PC-9 (cell line): Measurements from ENCODE around the gene MFAP1. TPM values are rescaled to one million over a fixed set of nuclear protein-coding genes. Genes with fewer than 3 reads are reported as not detected.

Experiments used
- BruUV-seq: library from RNA; stranded (reverse); fragments of 400-500 nt; replicated peaks from 2 replicates; lab custom pipeline; 2021; lab: Mats Ljungman, UMichigan
- CTCF ChIA-PET: fragments of 300-600 bp; sonication (Branson Sonifier 250); formaldehyde crosslinking; loops from one replicate; lab custom pipeline; 2022; ENCODE audit warnings: antibody characterized with exemption; lab: Charles Lee
- POLR2A ChIA-PET: fragments of 300-600 bp; sonication (Branson Sonifier 250); formaldehyde crosslinking; loops from one replicate; lab custom pipeline; 2022; ENCODE audit warnings: antibody characterized with exemption; ENCODE audit not compliant: unreplicated experiment; lab: Charles Lee
- DNase-seq, 2 experiments: peaks; one replicate each; pipeline versions ENCODE4 v3.0.0 to v3.0.0-alpha.2; 2015 to 2022; ENCODE audit warnings: mixed read lengths in 1 of 2
- H2AFZ ChIP-seq: fragments of 200-600 bp; sonication (generic); 2 replicates; pipeline ENCODE4 v1.8.1; 2017; ENCODE audit warnings: antibody characterized with exemption
- H3F3A ChIP-seq: fragments of 200-600 bp; sonication (generic); 2 replicates; pipeline ENCODE4 v1.8.1; 2017; ENCODE audit warnings: antibody characterized with exemption, mild to moderate bottlenecking, low read depth; ENCODE audit not compliant: insufficient read depth
- H3K27ac ChIP-seq: fragments of 200-600 bp; sonication (generic); 2 replicates; pipeline ENCODE4 v1.6.1; 2016; ENCODE audit warnings: mixed run types
- H3K27me3 ChIP-seq: fragments of 200-600 bp; sonication (generic); 2 replicates; pipeline ENCODE4 v1.6.1; 2016; ENCODE audit warnings: low read depth, mixed run types; ENCODE audit not compliant: insufficient read depth
- H3K36me3 ChIP-seq: fragments of 200-600 bp; sonication (generic); 2 replicates; pipeline ENCODE4 v1.6.1; 2016; ENCODE audit warnings: low read depth, mixed run types
- H3K4me1 ChIP-seq: fragments of 200-600 bp; sonication (generic); replicated peaks from 2 replicates; pipeline ENCODE4 v1.6.1; 2016; ENCODE audit warnings: mixed run types; ENCODE audit not compliant: insufficient read depth
- H3K4me2 ChIP-seq: fragments of 200-600 bp; sonication (generic); 2 replicates; pipeline ENCODE4 v1.6.1; 2017; ENCODE audit warnings: mixed run types
- H3K4me3 ChIP-seq: fragments of 200-600 bp; sonication (generic); 2 replicates; pipeline ENCODE4 v1.6.1; 2016; ENCODE audit warnings: mixed run types
- H3K79me2 ChIP-seq: fragments of 200-600 bp; sonication (generic); 2 replicates; pipeline ENCODE4 v1.6.1; 2017; ENCODE audit warnings: low read depth, mixed run types
- H3K9me2 ChIP-seq: fragments of 200-600 bp; sonication (generic); 2 replicates; pipeline ENCODE4 v1.8.1; 2017; ENCODE audit warnings: mild to moderate bottlenecking; ENCODE audit not compliant: insufficient read depth
- H3K9me3 ChIP-seq: fragments of 200-600 bp; sonication (generic); 2 replicates; pipeline ENCODE4 v1.8.1; 2016; ENCODE audit warnings: low read depth; ENCODE audit not compliant: insufficient read depth
- H4K20me1 ChIP-seq: fragments of 200-600 bp; sonication (generic); 2 replicates; pipeline ENCODE4 v1.8.1; 2017; ENCODE audit not compliant: insufficient read depth
- CTCF ChIP-seq: fragments of 200-600 bp; sonication (generic); conservative IDR thresholded peaks from 2 replicates; pipeline ENCODE4 v1.6.1; 2017; ENCODE audit warnings: mixed run types, antibody characterized with exemption, mild to moderate bottlenecking, moderate library complexity
- EZH2 ChIP-seq: fragments of 200-600 bp; sonication (generic); IDR thresholded peaks from 2 replicates; pipeline ENCODE4 v1.8.0; 2017; ENCODE audit warnings: antibody characterized with exemption, low read depth
- intact Hi-C: fragments of 100-400 bp; cut with micrococcal nuclease; formaldehyde crosslinking; loops from one replicate; pipeline ENCODE4 v1.10.0; 2022; ENCODE audit not compliant: unreplicated experiment
- total RNA-seq: library from RNA; stranded (reverse); gene quantifications from 2 replicates; pipeline ENCODE4 v1.2.3, GENCODE V29; 2021

The MFAP1 gene
- total RNA-seq, 1 experiment from 2014 or later, result 26.3 TPM

DNA sequence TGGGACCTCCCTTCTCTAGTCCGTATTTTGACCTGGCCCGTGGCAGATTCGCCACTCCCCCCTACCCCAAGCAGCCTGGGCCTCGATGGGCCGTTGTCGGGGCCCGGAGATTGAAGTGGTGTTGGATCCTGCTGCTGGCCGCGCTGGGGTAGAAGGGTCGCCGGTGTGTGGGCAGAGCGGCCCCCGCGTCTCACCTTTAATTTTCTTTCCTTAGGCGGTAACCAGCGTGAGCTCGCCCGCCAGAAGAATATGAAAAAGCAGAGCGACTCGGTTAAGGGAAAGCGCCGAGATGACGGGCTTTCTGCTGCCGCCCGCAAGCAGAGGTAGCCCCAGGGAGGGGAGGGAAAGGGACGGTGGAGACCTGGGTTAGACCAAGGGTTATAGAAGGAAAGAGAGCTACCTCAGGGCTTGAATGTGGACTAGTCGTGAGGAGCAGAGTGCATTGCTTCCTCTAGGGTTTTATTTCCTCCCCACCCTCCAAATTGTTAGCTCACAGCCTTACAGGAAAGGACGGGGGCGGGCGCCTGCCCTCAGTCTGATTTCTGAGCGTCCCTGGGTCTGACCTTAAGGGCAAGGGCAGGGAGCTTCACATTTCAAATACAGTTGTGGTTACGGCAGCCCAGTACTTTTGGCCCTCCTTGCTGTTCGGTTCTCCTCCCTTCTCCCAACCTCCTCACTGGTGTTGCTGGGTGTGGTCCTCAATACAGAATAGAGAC is 31.6 kb downstream of the MFAP1 start:
- no peaks in the 10 kb centered on the region for H3K9me2 ChIP-seq
- H3K27me3 ChIP-seq, result no peaks in the 10 kb centered on the region
- no peaks in the 10 kb centered on the region for H3K9me3 ChIP-seq
- TSS peak; percentile 68 for BruUV-seq
- peaks cover 32% of the 10 kb centered on the region for H3K79me2 ChIP-seq
- POLR2A ChIA-PET, result interaction anchor here (0.6 kb wide), 1 partner anchor 300 kb away, joined by 5 read pairs; no protein-coding TSS in a partner anchor
- H2AFZ ChIP-seq, result peak overlapping the region; percentile 85; the same call in 1 of the 2 replicates
- peak overlapping the region; percentile 77 for H3K4me3 ChIP-seq
- H3K4me2 ChIP-seq, result peak overlapping the region; percentile 85
- intact Hi-C loops, result no loop called here
- DNase-seq, result no peak
- peaks cover 13% of the 10 kb centered on the region for H3K36me3 ChIP-seq
- CTCF ChIA-PET, result interaction anchor here (0.8 kb wide), 1 partner anchor 22 kb away, joined by 3 read pairs; no protein-coding TSS in a partner anchor
- H3K4me1 ChIP-seq, result peaks cover 6% of the 10 kb centered on the region; the same call in 1 of the 2 replicates
- no peaks in the 10 kb centered on the region for H4K20me1 ChIP-seq
- H3F3A ChIP-seq, result peaks cover 26% of the 10 kb centered on the region; the same call in 1 of the 2 replicates
- TF ChIP-seq CTCF (no peak), EZH2 (no peak)
- H3K27ac ChIP-seq, result peak overlapping the region; percentile 59

DNA sequence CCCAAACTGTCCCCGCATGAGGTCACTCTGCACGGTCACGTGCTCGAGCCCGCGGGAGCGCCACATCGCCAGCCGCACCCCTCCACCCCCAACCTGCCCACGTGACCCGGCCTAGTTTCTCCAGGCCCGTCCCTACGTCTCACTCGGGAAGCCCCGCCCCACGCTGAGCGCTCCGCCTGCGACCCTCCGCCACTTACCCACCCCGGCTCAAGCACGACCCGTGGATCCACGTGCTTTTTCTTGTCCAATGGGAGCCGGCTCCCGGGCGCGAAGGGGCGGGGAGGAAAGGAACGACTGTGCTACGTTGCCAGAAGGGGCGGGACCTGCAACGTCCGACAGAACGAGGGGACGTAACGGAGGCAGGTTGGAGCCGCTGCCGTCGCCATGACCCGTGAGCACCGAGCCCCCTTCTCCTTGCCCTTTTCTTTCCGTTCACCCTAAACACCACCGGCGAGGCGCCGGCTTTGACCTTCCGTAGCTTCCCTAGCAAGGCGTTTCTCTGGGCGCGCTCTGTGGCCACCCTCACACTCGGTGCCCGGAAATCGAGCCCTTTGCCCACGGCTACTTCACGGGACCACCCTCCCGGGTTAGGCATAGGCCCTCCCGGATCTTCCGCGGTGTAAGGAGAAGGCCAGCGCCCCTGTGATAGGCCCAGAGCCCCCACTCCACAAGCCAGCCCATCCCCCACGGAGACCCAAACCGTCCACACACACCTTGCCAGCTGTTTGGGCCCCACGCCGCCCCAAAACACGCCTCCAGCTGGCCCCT is 32.3 kb downstream of the MFAP1 start, which contains the start of gene SERF2:
Gene SERF2 (plus strand): TSS at position 328 of the 768 bp plus-strand sequence. CDS start 57 bp downstream, at position 385.
- peak within 1 kb of the TSS; percentile 85 for H3K4me2 ChIP-seq
- H3K9me3 ChIP-seq, result no peaks in the 10 kb centered on the region
- POLR2A ChIA-PET, result interaction anchor here (0.6 to 0.7 kb wide), 2 partner anchors 299 to 934 kb away, joined by 5 to 9 read pairs; no protein-coding TSS in a partner anchor
- no peaks in the 10 kb centered on the region for H3K9me2 ChIP-seq
- DNase-seq, result peak; percentile 90 to 99
- peak within 1 kb of the TSS; percentile 65 for H3K27ac ChIP-seq
- H3K27me3 ChIP-seq, result no peaks in the 10 kb centered on the region
- H3K36me3 ChIP-seq, result peaks cover 13% of the 10 kb centered on the region
- H3F3A ChIP-seq, result peaks cover 21% of the 10 kb centered on the region; the same call in 1 of the 2 replicates
- intact Hi-C loops, result no loop called here
- TF ChIP-seq EZH2, result no peak
- TF ChIP-seq CTCF, result no peak
- CTCF ChIA-PET, result no interaction called here
- peak within 1 kb of the TSS; percentile 77 for H3K4me3 ChIP-seq
- H3K4me1 ChIP-seq, result peaks cover 6% of the 10 kb centered on the region; the same call in 1 of the 2 replicates
- BruUV-seq, result TSS peak; percentile 58
- H2AFZ ChIP-seq, result peak within 1 kb of the TSS; percentile 85
- H3K79me2 ChIP-seq, result peaks cover 32% of the 10 kb centered on the region
- no peaks in the 10 kb centered on the region for H4K20me1 ChIP-seq

GRCh38 chr15:43789409-43789808 is 35.1 kb downstream of the MFAP1 start:
- H3K4me3 ChIP-seq, result no peak overlapping the region
- H3K4me1 ChIP-seq, result peaks cover 6% of the 10 kb centered on the region; the same call in 1 of the 2 replicates
- no TSS peak for BruUV-seq
- intact Hi-C loops, result no loop called here
- H3K9me3 ChIP-seq, result no peaks in the 10 kb centered on the region
- no peaks in the 10 kb centered on the region for H4K20me1 ChIP-seq
- no peaks in the 10 kb centered on the region for H3K9me2 ChIP-seq
- no peak overlapping the region for H3K27ac ChIP-seq
- TF ChIP-seq CTCF, result no peak
- TF ChIP-seq EZH2, result no peak
- peaks cover 3% of the 10 kb centered on the region; the same call in 1 of the 2 replicates for H3K36me3 ChIP-seq
- H3K27me3 ChIP-seq, result no peaks in the 10 kb centered on the region
- DNase-seq, result no peak
- POLR2A ChIA-PET, result interaction anchor here (0.6 kb wide), 1 partner anchor 11 kb away, joined by 7 read pairs; the partner anchor contains the start of gene HYPK
- CTCF ChIA-PET, result no interaction called here
- peaks cover 7% of the 10 kb centered on the region; the same call in 1 of the 2 replicates for H3F3A ChIP-seq
- peaks cover 21% of the 10 kb centered on the region for H3K79me2 ChIP-seq
- H3K4me2 ChIP-seq, result no peak overlapping the region
- H2AFZ ChIP-seq, result no peak overlapping the region
